PFSK-1 (cell line): ENCODE results near the gene CPPED1.

Source experiments
- FOXP2 ChIP-seq: optimal IDR thresholded peaks from 2 replicates; pipeline ENCODE3; 2011; ENCODE audit warnings: borderline replicate concordance, control low read depth, inconsistent platforms; ENCODE audit not compliant: insufficient read depth; ENCODE audit errors: extremely low read length, extremely low read depth
- POLR2AphosphoS5 ChIP-seq: IDR thresholded peaks from 2 replicates; pipeline ENCODE4 v1.6.1; 2012; ENCODE audit warnings: low read depth, mild to moderate bottlenecking, control low read depth, low read length, moderate library complexity
- SIN3A ChIP-seq: IDR thresholded peaks from 2 replicates; pipeline ENCODE4 v1.6.1; 2012; ENCODE audit warnings: mild to moderate bottlenecking, low read length, moderate library complexity, borderline replicate concordance; ENCODE audit not compliant: insufficient read depth
- TAF1 ChIP-seq: IDR thresholded peaks from 2 replicates; pipeline ENCODE4 v1.6.1; 2012; ENCODE audit warnings: low read length, control low read depth, borderline replicate concordance; ENCODE audit not compliant: insufficient read depth
- TF ChIP-seq, protein P1 (sequence below), 2 experiments: IDR thresholded peaks; 2 replicates each; pipeline versions ENCODE4 v1.6.1 to v1.8.0; 2011 to 2012; ENCODE audit warnings: low read depth in 2 of 2, low read length in 2 of 2, control low read depth in 1 of 2, inconsistent platforms in 1 of 2, mild to moderate bottlenecking in 1 of 2, moderate library complexity in 1 of 2; ENCODE audit not compliant: insufficient read depth in 1 of 2

The CPPED1 gene

GRCh38 chr16:12750554-12750918, 53.2 kb downstream of the CPPED1 start:
- TF ChIP-seq SIN3A (no peak), FOXP2 (no peak), POLR2AphosphoS5 (no peak), TAF1 (no peak)
- TF ChIP-seq, protein P1, sequence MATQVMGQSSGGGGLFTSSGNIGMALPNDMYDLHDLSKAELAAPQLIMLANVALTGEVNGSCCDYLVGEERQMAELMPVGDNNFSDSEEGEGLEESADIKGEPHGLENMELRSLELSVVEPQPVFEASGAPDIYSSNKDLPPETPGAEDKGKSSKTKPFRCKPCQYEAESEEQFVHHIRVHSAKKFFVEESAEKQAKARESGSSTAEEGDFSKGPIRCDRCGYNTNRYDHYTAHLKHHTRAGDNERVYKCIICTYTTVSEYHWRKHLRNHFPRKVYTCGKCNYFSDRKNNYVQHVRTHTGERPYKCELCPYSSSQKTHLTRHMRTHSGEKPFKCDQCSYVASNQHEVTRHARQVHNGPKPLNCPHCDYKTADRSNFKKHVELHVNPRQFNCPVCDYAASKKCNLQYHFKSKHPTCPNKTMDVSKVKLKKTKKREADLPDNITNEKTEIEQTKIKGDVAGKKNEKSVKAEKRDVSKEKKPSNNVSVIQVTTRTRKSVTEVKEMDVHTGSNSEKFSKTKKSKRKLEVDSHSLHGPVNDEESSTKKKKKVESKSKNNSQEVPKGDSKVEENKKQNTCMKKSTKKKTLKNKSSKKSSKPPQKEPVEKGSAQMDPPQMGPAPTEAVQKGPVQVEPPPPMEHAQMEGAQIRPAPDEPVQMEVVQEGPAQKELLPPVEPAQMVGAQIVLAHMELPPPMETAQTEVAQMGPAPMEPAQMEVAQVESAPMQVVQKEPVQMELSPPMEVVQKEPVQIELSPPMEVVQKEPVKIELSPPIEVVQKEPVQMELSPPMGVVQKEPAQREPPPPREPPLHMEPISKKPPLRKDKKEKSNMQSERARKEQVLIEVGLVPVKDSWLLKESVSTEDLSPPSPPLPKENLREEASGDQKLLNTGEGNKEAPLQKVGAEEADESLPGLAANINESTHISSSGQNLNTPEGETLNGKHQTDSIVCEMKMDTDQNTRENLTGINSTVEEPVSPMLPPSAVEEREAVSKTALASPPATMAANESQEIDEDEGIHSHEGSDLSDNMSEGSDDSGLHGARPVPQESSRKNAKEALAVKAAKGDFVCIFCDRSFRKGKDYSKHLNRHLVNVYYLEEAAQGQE (IDR thresholded peaks at IDR 0.05; ENCODE audit: insufficient read depth in 1 of 2, low read depth in 2 of 2, low read length in 2 of 2): no peak

GRCh38 chr16:12749076-12749475, 54.6 kb downstream of the CPPED1 start:
- TF ChIP-seq, protein P1 (IDR thresholded peaks at IDR 0.05; ENCODE audit: insufficient read depth in 1 of 2, low read depth in 2 of 2, low read length in 2 of 2): no peak
- no peak for TF ChIP-seq POLR2AphosphoS5
- TF ChIP-seq TAF1: no peak
- TF ChIP-seq FOXP2: no peak
- no peak for TF ChIP-seq SIN3A

GRCh38 chr16:12747827-12748226, 55.9 kb downstream of the CPPED1 start:
- TF ChIP-seq SIN3A: no peak
- TF ChIP-seq POLR2AphosphoS5: no peak
- TF ChIP-seq FOXP2: no peak
- TF ChIP-seq, protein P1 (IDR thresholded peaks at IDR 0.05; ENCODE audit: insufficient read depth in 1 of 2, low read depth in 2 of 2, low read length in 2 of 2): no peak
- TF ChIP-seq TAF1: no peak

DNA sequence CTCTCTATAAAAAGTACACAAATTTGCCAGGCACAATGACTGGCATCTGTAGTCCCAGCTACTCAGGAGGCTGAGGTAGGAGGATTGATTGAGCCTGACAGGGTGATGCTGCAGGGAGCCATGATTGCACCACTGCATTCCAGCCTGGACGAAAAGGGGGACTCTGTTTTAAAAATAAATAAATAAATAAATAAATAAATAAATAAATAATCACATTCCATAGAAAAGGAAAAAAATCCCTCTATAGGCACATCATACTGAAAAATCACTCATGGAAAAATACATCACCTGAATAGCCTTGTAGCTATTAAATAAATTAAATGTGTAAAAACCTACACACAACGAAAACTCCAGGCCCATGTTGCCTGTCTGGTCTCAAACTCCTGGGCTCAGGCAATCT, 56.4 kb downstream of the CPPED1 start:
- TF ChIP-seq FOXP2: no peak
- TF ChIP-seq, protein P1 (IDR thresholded peaks at IDR 0.05; ENCODE audit: insufficient read depth in 1 of 2, low read depth in 2 of 2, low read length in 2 of 2): no peak
- no peak for TF ChIP-seq POLR2AphosphoS5
- no peak for TF ChIP-seq TAF1
- TF ChIP-seq SIN3A: no peak

DNA sequence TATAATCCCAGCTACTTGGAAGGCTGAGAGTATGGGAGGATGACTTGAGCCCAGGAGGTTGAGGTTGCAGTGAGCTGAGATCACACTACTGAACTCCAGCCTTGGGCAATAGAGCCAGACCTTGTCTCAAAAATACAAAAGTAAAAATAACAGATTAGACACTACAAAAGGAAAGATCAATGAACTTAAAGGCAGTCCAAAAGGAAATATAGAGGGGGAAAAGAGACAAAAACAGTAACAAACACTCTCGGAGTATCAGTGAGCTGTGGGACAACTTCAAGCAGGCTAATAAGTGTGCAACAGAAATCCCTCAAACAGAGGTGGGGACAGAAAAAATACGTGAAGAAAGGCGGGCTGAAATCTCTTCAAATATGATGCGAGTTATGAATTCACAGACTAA, 58.8 kb downstream of the CPPED1 start:
- TF ChIP-seq SIN3A: no peak
- TF ChIP-seq TAF1: no peak
- TF ChIP-seq, protein P1 (IDR thresholded peaks at IDR 0.05; ENCODE audit: insufficient read depth in 1 of 2, low read depth in 2 of 2, low read length in 2 of 2): no peak
- TF ChIP-seq FOXP2: no peak
- TF ChIP-seq POLR2AphosphoS5: no peak
